Tibial nerve (tissue), 3 donors: Measurements from ENCODE around the gene DDC.

ENCODE experiments used
- POLR2A ChIP-seq, 2 donors: fragments of 450-650 bp; IDR thresholded peaks; one replicate each; pipeline ENCODE4 v1.6.1; 2017; ENCODE audit warnings: antibody characterized with exemption in 2 of 2, mild to moderate bottlenecking in 2 of 2, moderate library complexity in 2 of 2
- TF ChIP-seq, protein P1 (sequence below), 5 experiments: fragments of 200-600 bp in 3 of 5; fragments of 450-650 bp in 2 of 5; sonication (generic) in 3 of 5; IDR thresholded peaks; one replicate each; pipeline ENCODE4 v1.5.1; 2016 to 2019; ENCODE audit warnings: antibody characterized with exemption in 5 of 5, mild to moderate bottlenecking in 3 of 5, moderate library complexity in 2 of 5

DNA sequence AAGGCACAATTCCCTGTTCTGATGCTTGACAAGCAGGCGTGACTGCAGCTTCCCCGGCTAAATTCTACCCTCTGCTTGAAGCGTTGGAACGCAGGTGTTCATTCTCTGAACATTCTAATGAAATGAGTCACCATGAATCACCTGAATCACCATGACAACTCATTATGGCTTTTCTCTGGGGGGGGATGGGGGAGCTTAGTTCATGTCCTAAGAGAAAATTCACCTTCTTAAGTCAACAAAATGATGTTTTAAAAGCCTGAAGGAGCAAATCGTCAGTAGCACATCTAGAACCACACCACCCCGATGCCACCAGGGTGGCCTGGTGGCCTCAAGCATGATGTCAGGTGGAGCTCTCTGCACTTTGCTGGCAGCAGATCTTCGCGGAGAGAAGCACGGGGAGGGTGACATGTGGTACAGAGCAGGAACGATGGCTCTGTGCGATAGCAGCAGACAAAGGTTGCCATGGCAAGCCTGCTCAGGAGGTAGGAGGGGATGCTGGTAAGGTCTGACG lies 33.7 kb downstream of the DDC start:
- TF ChIP-seq, protein P1, sequence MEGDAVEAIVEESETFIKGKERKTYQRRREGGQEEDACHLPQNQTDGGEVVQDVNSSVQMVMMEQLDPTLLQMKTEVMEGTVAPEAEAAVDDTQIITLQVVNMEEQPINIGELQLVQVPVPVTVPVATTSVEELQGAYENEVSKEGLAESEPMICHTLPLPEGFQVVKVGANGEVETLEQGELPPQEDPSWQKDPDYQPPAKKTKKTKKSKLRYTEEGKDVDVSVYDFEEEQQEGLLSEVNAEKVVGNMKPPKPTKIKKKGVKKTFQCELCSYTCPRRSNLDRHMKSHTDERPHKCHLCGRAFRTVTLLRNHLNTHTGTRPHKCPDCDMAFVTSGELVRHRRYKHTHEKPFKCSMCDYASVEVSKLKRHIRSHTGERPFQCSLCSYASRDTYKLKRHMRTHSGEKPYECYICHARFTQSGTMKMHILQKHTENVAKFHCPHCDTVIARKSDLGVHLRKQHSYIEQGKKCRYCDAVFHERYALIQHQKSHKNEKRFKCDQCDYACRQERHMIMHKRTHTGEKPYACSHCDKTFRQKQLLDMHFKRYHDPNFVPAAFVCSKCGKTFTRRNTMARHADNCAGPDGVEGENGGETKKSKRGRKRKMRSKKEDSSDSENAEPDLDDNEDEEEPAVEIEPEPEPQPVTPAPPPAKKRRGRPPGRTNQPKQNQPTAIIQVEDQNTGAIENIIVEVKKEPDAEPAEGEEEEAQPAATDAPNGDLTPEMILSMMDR (IDR thresholded peaks at IDR 0.05), result no peak
- TF ChIP-seq POLR2A (IDR thresholded peaks at IDR 0.05), result no peak
